Sciatic nerve (tissue), 2 donors: ENCODE measurements around the gene SCG3. TPM values are rescaled to one million over a fixed set of nuclear protein-coding genes. Genes with fewer than 3 reads are reported as not detected.
A peak's percentile ranks its signal among the peaks of the same experiment; 100 is the strongest.

ENCODE experiments used
- ATAC-seq: fragments of 200-7000 bp; cut with Tn5 transposase; one replicate; pipeline ENCODE4 v1.9.1; 2020; ENCODE audit warnings: mild to moderate bottlenecking, moderate library complexity
- DNase-seq: peaks from one replicate; pipeline ENCODE4 v3.0.0-alpha.2; 2020; ENCODE audit warnings: low spot score
- intact Hi-C: fragments of 100-400 bp; cut with DNase I; formaldehyde crosslinking; loops from one replicate; pipeline ENCODE4 v1.14.2; 2022
- total RNA-seq: library from RNA; stranded (reverse); fragmentation: NEBNext Ultra II Directional; extraction: Animal tissue kit (Norgen Biotek cat#: 25700); gene quantifications from one replicate; pipeline ENCODE4 v1.2.1, GENCODE V29; 2021
- donor health status: DM: no; HTN: no; CAD: no.
- donor health status: DM: no; HTN: no; CAD: no.

Gene SCG3
- total RNA-seq, 1 donor from 2014 or later, result 0.13 TPM

DNA sequence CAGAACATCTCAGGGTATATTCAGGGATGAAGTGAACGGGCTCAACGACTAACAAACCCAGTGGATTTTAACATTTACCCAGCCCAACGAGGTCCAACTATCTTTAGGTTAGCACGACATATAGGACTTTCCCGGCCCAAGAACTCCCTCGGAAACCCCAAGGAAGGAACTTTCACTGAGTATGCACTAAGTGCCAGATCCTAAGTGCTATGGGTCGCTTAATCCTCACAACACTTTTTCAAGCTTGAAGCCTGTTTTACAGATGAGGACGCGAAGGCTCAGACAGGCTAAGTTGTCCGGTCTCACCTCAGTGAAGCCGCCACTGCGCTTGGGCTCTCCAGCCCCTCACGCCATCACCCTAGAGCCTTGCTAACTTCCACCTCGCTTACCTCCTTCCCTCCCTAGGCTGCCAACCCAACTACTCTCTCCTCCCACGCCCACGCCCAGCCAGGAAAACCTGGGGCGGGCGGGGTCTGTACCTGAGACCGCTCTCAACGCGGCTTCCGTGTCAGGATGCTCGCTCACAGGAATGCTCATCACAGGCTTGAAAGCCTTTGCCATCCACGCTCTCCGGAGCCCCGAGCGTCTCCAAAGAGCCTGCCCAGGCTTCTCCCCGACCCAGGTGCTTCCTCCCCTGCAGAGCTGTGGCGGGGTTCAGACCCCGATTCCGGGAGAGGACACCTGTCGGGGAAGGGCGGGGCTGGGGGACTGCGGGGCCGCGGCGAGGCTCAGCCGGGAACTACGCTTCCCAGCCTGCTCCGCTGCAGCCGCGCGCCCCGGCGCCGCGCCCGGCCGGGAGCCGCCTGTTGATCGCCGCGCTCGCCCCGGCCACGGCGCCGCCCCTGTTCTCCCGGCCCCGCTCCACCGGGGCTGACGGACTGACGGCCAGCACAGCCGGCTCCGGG, 69.7 kb downstream of the SCG3 start, which contains the start of gene TMOD2:
TMOD2 (plus strand) TSS at position 806 of the 905 bp plus-strand sequence. CDS start 14,845 bp downstream, outside the sequence.
- intact Hi-C loops, result no loop called here
- DNase-seq, result peak; percentile 71
- peak; percentile 89 for ATAC-seq

DNA sequence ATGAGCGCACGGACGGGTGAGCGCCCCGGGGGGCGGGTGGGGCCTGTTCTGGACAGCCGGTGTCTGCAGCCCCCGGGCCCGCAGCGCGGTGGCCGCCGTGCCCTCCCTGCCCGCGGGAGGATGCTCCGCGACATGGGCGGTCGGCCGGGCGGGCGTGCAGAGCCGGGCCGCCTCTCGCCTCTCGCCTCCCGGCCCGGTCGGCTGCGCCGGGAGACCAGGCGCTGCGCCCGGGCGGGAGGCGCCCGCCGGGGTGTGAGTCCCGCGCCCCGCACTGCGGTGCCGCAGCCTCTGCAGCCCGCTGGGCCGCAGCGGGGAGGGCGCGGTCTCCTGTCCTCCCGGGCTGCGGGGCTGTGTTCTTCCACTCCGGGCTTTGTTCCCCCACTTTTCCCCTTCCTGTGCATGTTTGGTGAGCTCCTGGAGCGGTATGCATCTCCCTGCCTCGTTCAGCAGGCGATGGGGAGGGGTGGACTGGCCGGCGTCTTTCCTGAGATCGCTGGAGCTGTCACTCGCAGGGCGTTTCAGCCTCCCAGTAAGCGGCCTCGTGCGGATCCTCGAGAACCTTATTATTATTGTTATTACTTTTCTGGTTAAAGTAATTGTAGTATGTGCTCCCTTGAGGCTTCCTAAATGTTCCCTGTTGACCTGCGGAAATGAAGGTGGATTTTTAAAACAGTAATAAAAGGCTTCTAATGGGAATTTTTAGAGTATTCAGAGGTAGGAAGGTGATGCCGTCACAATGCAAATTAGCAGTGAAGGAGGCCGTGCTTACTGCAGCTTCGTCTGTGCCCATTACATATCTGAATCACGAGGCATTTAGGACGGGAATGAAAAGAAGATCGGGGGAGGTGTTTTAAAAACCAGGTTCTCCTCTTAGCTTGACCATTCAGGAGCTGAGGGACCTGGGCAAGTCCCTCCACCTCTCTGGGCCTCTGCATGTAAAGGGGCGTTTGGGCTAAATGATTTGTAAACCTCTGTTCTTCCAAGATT, 70.7 kb downstream of the SCG3 start:
- ATAC-seq (peak; percentile 52), DNase-seq (peak; percentile 68)
- intact Hi-C loops, result no loop called here

DNA sequence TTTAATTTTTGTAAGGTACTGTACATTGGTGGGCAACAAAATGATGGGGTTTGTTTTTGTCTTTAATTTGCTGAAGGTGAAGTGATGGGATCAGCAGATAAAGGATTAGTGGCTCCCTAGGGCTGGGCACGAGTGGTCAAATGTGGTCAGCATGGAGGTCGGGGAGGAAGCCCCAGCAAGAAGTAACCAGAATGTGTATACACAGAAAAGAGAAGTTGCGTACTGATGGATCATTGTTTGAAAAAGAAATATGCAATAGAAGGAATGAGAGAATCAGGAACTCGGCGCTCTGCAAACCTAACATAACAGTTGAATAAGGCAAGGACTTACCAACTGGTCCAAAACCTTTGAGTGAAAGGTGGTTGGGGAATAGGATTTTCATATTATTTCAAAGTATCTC, 71.6 kb downstream of the SCG3 start:
- intact Hi-C loops, result no loop called here
- no peak for DNase-seq
- no peak for ATAC-seq

DNA sequence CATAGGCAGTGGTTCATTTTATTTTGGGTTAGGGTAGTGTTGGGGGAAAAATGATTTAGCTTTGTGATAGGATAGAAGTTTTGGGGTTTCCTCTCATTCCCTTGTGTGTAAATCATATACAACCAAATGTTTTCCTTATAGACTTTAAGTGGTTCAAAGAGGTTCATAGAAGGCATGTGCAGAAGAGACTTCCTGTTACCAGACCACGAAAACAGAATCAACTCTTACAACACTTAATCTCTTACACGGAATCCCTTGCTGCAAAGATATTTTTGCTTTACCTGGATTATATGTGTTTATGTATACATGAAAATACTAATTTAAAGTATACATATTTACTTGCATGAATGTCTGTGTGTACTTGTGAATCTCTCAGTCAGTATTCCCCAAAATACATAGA, 73.0 kb downstream of the SCG3 start:
- DNase-seq, result no peak

DNA sequence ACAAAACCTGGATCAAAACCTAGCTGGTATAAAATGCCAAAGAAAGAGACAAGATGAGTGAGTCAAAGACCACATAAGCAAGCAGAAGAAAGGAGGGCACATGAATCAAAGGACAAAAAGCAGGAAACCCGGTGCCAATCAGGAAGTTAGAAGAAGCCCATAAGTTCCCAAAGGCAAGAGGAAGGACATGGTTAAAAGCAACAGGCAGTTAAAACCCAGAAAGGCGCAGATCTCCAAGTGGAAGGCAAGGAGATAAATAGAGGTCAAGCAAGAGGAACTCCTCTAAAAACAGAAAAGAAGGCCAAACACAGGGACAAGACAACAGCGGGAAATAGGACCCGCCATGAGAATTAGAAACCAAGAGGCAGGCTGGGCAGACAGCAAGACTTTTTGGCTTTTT, 74.5 kb downstream of the SCG3 start:
- intact Hi-C loops, result no loop called here
- ATAC-seq (no peak), DNase-seq (no peak)

More for the DNA sequence above, 73.0 kb downstream of the SCG3 start:
- ATAC-seq, result no peak
- intact Hi-C loops, result no loop called here

DNA sequence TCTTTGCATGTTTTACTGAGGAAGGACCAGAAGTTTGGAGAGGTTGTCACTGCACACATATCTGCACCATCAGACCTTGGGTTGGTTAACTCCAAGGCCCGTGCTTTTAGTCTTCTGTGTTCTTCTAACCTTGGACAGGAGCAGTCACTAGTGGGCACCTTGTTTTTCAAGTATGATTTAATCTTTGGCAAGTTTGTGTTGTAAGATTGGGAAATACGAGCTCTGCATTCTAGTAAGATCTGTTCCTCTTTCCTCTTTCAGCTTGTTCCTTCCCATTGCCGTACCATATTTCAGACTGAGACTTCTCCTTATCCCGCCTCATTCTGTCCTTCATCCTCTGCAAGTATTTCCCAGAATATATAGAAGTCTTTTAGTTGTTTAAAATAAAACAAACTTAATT, 75.2 kb downstream of the SCG3 start:
- ATAC-seq (no peak), DNase-seq (no peak)
- intact Hi-C loops, result no loop called here

DNA sequence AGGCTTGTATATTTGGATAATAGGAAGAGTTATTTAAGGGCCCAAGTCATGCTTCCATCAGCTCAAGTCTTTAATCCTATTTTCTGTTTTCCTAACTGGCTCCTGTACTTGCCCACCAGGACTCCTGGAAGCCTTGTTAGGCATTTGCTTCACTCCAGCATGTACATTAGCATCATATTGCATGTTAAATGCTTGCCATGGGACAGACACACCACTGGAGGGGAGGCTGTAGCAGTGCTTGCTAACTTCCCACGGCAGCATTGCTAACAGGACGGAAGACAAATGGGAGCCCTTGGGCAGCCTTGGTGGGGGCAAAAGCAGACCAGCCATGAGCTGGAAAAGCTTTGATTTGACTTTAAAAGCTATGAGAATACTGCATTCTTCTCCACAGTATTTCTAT, 76.1 kb downstream of the SCG3 start:
- intact Hi-C loops, result no loop called here
- ATAC-seq (no peak), DNase-seq (no peak)

DNA sequence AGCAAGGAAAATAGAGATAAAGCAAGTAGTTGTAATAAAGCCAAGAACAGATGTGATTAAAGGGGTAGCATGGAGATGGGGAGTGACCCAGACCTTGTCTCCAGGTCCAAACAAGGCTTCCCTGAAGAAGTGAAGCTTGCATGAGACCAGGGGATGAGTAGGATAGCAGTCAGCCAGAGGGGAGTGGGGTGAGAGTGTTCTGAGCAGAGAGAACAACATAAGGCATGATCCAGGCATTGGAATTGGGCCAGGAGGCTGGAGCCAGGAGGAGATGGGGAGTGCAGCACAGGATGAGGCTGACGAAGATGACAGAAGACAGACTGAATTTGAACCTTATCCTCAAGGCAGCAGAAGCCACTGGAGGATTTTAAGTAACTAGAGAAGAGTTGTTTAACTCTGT, 77.3 kb downstream of the SCG3 start:
- peak; percentile 74 for DNase-seq
- peak; percentile 83 for ATAC-seq
- intact Hi-C loops, result no loop called here

DNA sequence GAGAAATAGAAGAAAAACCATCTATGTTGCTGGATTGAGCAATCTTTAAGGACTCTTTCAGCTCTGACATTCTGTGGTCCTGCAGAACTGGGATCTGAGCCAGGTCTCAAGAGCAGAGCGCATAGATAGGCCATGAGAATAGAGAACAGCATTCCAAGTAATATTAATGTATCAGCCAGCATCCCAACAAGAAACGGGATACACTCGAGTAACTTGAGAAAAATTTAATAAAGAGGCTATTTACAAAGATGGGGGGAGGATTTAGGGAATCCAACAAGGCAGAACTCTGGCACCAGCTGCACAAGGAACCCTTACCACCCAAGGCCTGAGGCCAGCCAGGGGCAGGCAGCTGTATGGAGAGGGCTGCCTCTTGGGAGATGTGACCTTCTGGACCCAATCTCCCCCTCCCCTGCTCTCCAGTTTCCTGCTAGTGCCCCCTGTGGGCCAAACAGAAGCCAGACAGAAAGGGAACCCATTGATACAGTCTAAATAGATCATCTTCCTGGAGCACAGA, 78.3 kb downstream of the SCG3 start:
- intact Hi-C loops, result no loop called here
- peak; percentile 70 for DNase-seq
- peak; percentile 92 for ATAC-seq

DNA sequence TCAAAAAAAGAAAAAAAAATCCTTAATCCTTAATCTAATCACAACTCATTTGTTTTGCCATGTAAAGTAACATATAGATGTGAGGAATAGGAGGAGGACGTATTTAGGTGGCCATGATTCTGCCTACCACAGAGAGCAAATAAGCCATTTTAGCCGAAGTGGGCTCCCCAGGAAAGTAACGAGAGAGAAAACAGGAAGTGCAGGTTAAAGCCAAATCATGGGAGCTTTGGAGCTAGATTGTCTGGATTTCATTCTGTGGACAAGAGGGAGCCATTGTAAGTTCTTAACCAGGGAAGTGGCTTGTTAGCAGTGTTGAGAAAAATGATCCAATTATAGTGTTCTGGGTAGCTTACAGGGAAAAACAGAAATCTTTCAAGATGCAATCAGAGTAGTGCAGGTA, 79.5 kb downstream of the SCG3 start:
- no peak for ATAC-seq
- intact Hi-C loops, result no loop called here
- DNase-seq, result no peak

DNA sequence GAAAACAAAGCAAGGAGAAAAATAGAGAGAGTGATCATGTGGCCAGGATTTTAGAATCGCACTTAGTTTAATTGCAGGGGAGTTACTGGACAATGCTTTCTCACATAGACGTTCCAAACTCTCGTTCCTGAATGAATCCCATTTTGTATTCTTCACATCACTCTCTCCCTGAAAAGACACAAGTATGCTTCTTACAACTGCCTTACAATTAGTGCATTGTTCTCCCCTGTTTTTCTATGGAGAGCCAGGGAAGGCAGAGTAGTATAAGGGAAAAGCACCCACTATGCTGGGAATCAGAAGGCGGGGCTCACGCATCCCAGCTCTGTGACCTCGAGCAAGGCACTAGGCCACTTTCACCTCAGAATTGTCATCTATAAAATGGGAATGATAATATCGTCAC, 84.4 kb downstream of the SCG3 start:
- intact Hi-C loops, result no loop called here
- DNase-seq, result no peak
- peak; percentile 90 for ATAC-seq

DNA sequence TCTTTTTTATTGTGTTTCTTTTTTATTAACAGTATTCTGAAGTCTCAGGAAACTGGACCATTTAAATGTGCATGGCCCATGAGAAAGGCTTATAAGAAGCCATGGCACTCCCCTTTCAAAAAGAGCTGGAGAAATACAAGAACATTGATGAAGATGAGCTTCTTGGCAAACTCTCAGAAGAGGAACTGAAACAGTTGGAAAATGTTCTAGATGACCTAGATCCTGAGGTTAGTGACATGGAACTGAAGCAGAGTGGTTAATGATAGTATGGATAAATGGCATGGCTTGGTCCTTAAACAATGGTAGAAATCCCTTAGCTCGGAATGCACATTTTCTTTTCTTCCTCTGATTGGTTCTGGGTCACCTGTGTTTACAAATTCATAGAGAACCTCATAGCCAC, 85.0 kb downstream of the SCG3 start:
- no peak for ATAC-seq
- DNase-seq, result no peak
- intact Hi-C loops, result no loop called here

DNA sequence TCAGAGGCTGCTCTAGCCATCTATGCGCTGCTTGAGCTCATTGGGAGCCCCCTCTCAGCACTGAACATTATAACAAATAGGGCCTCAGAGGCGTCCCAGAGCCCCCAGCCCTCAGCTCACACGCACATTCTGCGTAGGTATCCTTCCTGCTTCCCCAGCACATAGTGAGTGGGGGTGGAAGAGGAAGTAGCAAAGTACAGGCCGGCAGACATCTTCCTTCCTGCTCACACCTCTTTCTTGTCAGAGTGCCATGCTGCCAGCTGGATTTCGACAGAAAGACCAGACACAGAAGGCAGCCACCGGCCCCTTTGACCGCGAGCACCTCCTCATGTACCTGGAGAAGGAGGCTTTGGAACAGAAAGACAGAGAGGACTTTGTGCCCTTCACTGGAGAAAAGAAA, 86.7 kb downstream of the SCG3 start:
- DNase-seq (no peak), ATAC-seq (no peak)
- intact Hi-C loops, result no loop called here

Other genes starting within 250 kb of the SCG3 start
- 39.3 TPM for gene DMXL2, start 58.7 kb upstream of the SCG3 start, total RNA-seq
- gene LYSMD2, start 56.2 kb downstream of the SCG3 start, total RNA-seq, result 15.7 TPM
- gene TMOD2, start 70.1 kb downstream of the SCG3 start, total RNA-seq, result 148 TPM
- gene TMOD3, start 148.2 kb downstream of the SCG3 start, total RNA-seq, result 74.7 TPM